Pancreas (tissue), 10 donors: Measurements from ENCODE around the gene PARK7. TPM values are rescaled to one million over a fixed set of nuclear protein-coding genes. Genes with fewer than 3 reads are reported as not detected.

Source experiments
- ATAC-seq, 4 donors: fragments of 200-7000 bp; cut with Tn5 transposase; one replicate each; pipeline versions ENCODE4 v1.8.0 to v1.9.1; 2020; ENCODE audit warnings: mild to moderate bottlenecking in 4 of 4, moderate library complexity in 4 of 4
- DNase-seq, 6 donors: peaks; one replicate each; pipeline ENCODE4 v3.0.0-alpha.2; 2020
- FAIRE-seq: peaks from 2 replicates; lab custom pipeline; 2012; peaks lifted over from hg19 to GRCh38; lab: Jason Lieb, UNC
- H3K27ac ChIP-seq, 4 donors: fragments of 200-600 bp; sonication (generic); 1 replicate in 3 of 4; 2 replicates in 1 of 4; pipeline versions ENCODE4 v1.5.0 to v1.8.0; 2020
- H3K27me3 ChIP-seq, 4 donors: fragments of 200-600 bp; one replicate each; pipeline ENCODE4 v1.8.0; 2021
- H3K36me3 ChIP-seq, 3 donors: fragments of 200-600 bp; sonication (generic) in 1 of 3; one replicate each; pipeline versions ENCODE4 v1.5.0 to v1.8.0; 2020 to 2021
- H3K4me1 ChIP-seq, 3 donors: fragments of 200-600 bp; one replicate each; pipeline ENCODE4 v1.8.0; 2021
- H3K4me3 ChIP-seq, 4 donors: fragments of 200-600 bp; sonication (generic) in 2 of 4; one replicate each; pipeline versions ENCODE4 v1.5.0 to v1.8.0; 2020 to 2021
- H3K9me3 ChIP-seq, 4 donors: fragments of 200-600 bp; one replicate each; pipeline ENCODE4 v1.8.0; 2021
- WGBS, 2 donors: extraction: QIAGEN DNeasy Blood & Tissue Kit; methylation state at CpG; one replicate each; pipeline ENCODE4 v1.1.7; 2013; 5-methylcytosine and 5-hydroxymethylcytosine counted together
- intact Hi-C, 3 donors: fragments of 100-400 bp; cut with DNase I; formaldehyde crosslinking; loops; one replicate each; pipeline versions ENCODE4 v1.11.1 to v1.14.2; 2022
- polyA plus RNA-seq, 2 donors: library from polyadenylated mRNA; stranded (reverse); fragments of 200-250 nt; gene quantifications; one replicate each; pipeline ENCODE4 v1.2.3, GENCODE V29; 2013
- total RNA-seq, 6 donors: library from RNA; stranded (reverse); fragmentation: NEBNext Ultra II Directional in 4 of 6; extraction: Animal tissue kit (Norgen Biotek cat#: 25700) in 4 of 6; gene quantifications; one replicate each; pipeline versions ENCODE4 v1.2.1 to v1.2.4, GENCODE V29; 2021 to 2023
- TF ChIP-seq, protein P1 (sequence below), 4 donors: fragments of 200-600 bp; sonication (generic) in 3 of 4; IDR thresholded peaks; one replicate each; pipeline versions ENCODE4 v1.5.0 to v1.8.0; 2021; ENCODE audit warnings: antibody characterized with exemption in 4 of 4
- donor health status: healthy with polysubstance abuse.
- donor health status: DM: no; HTN: no; CAD: no; lungs with moderate emphysema.
- donor health status: DM: no; HTN: no; CAD: no.
- donor health status: control.
- donor health status: control.
- donor health status: Bipolar disorder and iron deficiency.
- donor health status: DM: yes; HTN: yes; CAD: no.
- donor health status: DM: no; HTN: no; CAD: no.
- donor health status: DM: no; HTN: no; CAD: no.
- donor health status: DM: yes; HTN: yes; CAD: no.

PARK7 gene
- 100 to 1,000 TPM in 5 of 6 donors, 10 to 100 TPM in 1; 99.8 to 143 (median 134) TPM for total RNA-seq
- polyA plus RNA-seq, result 100 to 1,000 TPM; 174 to 176 TPM

DNA sequence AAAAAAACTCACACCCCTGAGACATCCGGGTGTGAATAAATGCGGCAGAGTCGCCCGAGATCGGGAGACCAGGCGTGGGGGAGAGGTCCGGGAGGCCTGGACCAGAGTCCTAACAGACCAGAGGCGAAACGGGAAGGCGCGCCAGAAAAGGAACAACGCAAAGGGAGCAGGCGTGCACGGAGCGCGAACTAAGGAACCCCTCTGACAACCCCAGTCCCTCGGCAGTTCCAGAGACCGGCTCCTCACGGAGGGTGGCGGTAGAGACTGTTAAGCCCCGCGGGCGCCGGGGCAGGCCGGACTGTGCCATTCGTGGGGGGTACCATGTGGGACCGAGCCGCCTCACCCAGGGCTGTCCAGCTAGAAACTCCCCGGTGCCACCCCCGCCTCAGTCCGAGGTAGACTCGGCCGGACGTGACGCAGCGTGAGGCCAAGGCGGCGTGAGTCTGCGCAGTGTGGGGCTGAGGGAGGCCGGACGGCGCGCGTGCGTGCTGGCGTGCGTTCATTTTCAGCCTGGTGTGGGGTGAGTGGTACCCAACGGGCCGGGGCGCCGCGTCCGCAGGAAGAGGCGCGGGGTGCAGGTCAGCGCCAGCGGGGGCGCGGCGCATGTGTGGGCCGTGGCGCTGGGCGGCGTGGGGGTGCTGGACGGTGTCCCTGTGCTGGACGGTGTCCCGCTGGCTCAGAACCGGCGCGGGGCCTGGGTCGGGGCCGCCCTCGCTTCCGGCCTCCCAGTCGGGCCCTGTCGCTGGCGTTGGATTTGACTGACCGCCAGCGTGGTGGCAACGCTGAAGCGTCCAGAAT is at the start of gene PARK7:
PARK7 (plus strand) TSS at position 496 of the 798 bp plus-strand sequence. CDS start 1,075 bp downstream, outside the sequence.
- Histone ChIP-seq H3K27ac (peak within 1 kb of the TSS; percentile 78 to 89 (median 82)), H3K4me1 (peaks cover 5 to 15% (median 6%) of the 10 kb centered on the region in 3 donors), H3K27me3 (no peaks in the 10 kb centered on the region), H3K4me3 (peak within 1 kb of the TSS; percentile 62 to 97 (median 70)), H3K36me3 (peaks cover 0 to 28% (median 14%) of the 10 kb centered on the region in 3 donors), H3K9me3 (no peaks in the 10 kb centered on the region)
- WGBS, 2 donors, result 0% methylated on average over 76 to 81 of the region's 81 CpGs
- FAIRE-seq (peak; percentile 57), DNase-seq (peak; percentile 98 to 100 (median 99)), ATAC-seq (peak; percentile 96 to 98 (median 97))
- TF ChIP-seq, protein P1, sequence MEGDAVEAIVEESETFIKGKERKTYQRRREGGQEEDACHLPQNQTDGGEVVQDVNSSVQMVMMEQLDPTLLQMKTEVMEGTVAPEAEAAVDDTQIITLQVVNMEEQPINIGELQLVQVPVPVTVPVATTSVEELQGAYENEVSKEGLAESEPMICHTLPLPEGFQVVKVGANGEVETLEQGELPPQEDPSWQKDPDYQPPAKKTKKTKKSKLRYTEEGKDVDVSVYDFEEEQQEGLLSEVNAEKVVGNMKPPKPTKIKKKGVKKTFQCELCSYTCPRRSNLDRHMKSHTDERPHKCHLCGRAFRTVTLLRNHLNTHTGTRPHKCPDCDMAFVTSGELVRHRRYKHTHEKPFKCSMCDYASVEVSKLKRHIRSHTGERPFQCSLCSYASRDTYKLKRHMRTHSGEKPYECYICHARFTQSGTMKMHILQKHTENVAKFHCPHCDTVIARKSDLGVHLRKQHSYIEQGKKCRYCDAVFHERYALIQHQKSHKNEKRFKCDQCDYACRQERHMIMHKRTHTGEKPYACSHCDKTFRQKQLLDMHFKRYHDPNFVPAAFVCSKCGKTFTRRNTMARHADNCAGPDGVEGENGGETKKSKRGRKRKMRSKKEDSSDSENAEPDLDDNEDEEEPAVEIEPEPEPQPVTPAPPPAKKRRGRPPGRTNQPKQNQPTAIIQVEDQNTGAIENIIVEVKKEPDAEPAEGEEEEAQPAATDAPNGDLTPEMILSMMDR (IDR thresholded peaks at IDR 0.05), result peak in 2 of 4 donors; percentile 22 to 32
- intact Hi-C loops, result no loop called here

DNA sequence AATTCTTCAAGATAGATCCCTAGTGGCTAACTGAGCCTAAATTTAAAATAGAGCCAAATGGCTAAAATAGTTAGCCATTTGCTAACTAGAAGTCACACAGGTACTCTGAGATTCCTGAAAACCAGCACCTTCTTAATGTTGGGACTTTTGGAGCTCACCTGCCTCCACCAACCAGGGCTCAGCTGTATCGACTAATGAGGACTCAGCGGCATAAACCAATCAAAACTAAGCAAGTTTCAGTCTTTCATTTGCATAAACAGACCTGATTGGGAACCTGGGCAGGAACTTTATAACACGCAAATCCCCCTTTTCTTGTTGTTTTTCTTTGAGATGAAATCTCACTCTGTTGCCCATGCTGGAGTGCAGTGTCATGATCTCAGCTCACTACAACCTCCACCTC is 49.4 kb upstream of the PARK7 start:
- Histone ChIP-seq H3K9me3 (no peaks in the 10 kb centered on the region), H3K27ac (no peak overlapping the region), H3K4me1 (no peaks in the 10 kb centered on the region), H3K27me3 (no peaks in the 10 kb centered on the region), H3K36me3 (no peaks in the 10 kb centered on the region), H3K4me3 (no peak overlapping the region)
- no peak for DNase-seq
- WGBS, 2 donors, result 73 to 84% methylated on average over 3 of the region's 3 CpGs
- TF ChIP-seq, protein P1 (IDR thresholded peaks at IDR 0.05), result no peak
- no peak for FAIRE-seq
- intact Hi-C loops, result no loop called here
- ATAC-seq, result no peak

DNA sequence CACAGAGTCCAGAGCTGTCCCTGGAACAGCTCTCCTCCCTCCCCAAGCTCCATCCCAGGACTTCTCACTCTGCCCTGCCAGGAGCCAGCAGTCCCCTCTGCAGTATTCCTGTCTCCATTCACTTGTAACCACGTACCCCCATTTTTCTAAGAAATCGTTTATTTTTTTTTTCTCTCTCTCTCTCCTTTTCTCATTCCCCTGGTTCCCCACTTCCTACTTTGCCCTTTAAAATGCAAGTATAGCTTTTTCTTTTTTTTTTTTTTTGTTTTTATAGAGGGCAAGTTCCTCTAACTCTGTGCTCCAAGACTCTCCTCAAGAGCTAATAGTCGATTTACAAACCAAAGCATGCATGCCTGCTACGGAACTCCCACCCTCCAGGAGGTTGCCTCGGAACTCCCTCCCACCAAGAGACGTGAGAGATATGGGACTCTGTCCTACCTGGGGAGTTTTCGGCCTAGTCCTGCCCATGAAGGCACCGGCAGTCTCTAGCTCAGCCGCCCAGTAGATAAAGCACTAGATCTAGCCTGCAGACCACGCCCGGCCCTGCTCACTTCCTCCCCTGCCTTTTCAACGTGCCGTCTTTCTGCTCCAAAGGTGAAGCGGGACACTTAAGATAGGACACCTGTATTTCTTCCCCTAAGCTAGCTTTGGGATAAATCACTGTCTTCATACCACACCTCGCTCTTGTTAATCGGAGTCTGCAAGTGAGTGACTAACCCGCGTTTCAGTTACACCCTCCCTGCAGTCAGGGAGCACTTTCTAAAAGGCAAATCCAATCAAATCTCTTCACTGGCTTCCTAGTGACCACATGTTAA is 48.6 kb upstream of the PARK7 start:
- FAIRE-seq, result no peak

DNA sequence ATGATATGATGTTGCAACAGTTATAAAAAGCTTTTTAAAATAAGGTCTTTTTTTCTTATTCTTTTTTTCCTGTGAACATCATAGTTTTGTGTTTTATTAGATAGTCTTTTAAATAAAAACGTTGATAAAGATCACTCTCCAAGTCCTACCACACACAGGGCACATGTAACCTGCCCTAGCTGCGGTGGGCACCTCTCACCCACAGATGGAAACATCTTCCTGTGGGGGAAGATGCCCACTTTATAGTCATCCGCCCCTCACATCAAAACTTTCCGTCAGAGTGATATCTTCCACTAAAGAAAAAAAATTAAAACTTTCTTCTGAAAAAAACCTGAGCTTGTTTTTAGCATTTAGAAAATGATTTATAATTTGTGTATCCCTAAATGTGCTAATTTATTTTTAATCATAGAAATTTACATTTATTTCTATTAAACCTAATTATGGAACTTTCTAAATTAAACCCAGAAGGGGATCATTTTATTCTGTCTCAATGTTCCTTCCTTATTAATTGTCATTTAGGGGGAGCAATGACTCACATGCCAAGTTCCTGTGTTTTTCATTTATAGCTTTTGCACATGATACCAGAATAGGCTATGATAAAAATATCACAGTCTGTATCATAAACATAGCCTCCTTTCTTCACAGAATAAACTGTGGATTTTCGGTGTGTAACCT is 45.5 kb upstream of the PARK7 start:
- H3K9me3 ChIP-seq, result no peaks in the 10 kb centered on the region
- H3K27me3 ChIP-seq, result no peaks in the 10 kb centered on the region
- intact Hi-C loops, result no loop called here
- TF ChIP-seq, protein P1 (IDR thresholded peaks at IDR 0.05), result no peak
- no peaks in the 10 kb centered on the region for H3K36me3 ChIP-seq
- no peak for DNase-seq
- no peak overlapping the region for H3K4me3 ChIP-seq
- 53 to 65% methylated on average over 5 of the region's 5 CpGs for WGBS, 2 donors
- H3K27ac ChIP-seq, result no peak overlapping the region
- no peak for ATAC-seq
- FAIRE-seq, result no peak
- no peaks in the 10 kb centered on the region for H3K4me1 ChIP-seq

More for the DNA sequence above, 48.6 kb upstream of the PARK7 start:
- ATAC-seq, result no peak
- intact Hi-C loops, result no loop called here
- TF ChIP-seq, protein P1 (IDR thresholded peaks at IDR 0.05), result no peak
- H3K9me3 ChIP-seq, result no peaks in the 10 kb centered on the region
- H3K27me3 ChIP-seq, result no peaks in the 10 kb centered on the region
- 45 to 51% methylated on average over 18 of the region's 18 CpGs for WGBS, 2 donors
- no peaks in the 10 kb centered on the region for H3K36me3 ChIP-seq
- DNase-seq, result no peak
- H3K4me1 ChIP-seq, result no peaks in the 10 kb centered on the region
- no peak overlapping the region for H3K27ac ChIP-seq
- H3K4me3 ChIP-seq, result no peak overlapping the region
